A204.1 (cell line): ENCODE results near the gene LIPH.
"Not testable (repeated sequence)": the region's sequence is repeated elsewhere in the genome, so short reads cannot be mapped to it uniquely, and the experiment has no call there.

Source experiments
- FAIRE-seq: peaks from 2 replicates; lab custom pipeline; 2012; peaks lifted over from hg19 to GRCh38; lab: Jason Lieb, UNC

Gene LIPH

DNA sequence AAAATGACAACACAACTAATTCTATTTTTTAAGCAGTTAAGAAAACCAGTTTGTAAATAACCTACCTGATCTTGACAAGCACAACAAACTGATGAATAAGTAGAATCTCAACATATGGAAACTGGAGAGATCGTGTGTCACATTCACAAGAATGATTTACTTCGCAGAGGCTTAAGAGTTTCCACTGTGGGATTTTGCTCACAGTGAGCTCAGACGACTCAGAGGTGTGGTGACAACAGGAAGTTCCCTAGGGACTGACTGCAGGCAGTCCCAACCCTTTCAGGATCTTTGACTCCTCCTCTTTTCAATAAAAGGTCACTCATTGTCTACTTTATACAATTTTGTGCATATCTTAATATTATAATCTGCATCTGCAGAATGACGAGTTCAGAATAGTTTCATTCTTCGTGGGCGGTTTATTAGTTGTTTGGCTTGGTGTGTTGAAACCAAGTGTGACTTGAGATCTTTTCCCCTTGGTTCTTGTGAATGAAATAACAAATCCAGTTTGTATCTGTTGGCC is at the start of gene LIPH:
LIPH (minus strand) TSS at position 231 of the 520 bp plus-strand sequence; CDS start at position 114, 117 bp downstream.
- no peak for FAIRE-seq

DNA sequence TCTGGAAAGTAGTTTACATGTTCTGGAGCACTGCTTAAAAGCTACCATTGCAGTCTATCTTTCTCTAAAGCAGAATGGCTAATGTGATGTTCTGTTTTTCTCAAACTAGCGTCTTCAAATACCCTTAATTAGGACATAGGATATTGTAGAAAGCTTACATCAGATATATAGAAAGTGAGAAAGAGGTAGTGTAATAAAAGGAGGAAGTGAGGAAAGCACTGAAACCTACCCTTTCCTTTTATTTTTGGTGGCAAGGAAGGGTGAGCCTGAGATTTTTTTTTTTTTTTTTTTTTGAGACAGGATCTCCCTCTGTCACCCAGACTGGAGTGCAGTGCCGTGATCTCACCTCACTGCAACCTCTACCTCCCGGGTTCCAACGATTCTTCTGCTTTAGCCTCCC is 43.1 kb upstream of the LIPH start:
- no peak for FAIRE-seq

- no peak for FAIRE-seq
These were observed 41.7 kb upstream of the LIPH start for GRCh38 chr3:185594073-185594472.

- no peak for FAIRE-seq
These were observed 34.3 kb upstream of the LIPH start for GRCh38 chr3:185586686-185587039.

DNA sequence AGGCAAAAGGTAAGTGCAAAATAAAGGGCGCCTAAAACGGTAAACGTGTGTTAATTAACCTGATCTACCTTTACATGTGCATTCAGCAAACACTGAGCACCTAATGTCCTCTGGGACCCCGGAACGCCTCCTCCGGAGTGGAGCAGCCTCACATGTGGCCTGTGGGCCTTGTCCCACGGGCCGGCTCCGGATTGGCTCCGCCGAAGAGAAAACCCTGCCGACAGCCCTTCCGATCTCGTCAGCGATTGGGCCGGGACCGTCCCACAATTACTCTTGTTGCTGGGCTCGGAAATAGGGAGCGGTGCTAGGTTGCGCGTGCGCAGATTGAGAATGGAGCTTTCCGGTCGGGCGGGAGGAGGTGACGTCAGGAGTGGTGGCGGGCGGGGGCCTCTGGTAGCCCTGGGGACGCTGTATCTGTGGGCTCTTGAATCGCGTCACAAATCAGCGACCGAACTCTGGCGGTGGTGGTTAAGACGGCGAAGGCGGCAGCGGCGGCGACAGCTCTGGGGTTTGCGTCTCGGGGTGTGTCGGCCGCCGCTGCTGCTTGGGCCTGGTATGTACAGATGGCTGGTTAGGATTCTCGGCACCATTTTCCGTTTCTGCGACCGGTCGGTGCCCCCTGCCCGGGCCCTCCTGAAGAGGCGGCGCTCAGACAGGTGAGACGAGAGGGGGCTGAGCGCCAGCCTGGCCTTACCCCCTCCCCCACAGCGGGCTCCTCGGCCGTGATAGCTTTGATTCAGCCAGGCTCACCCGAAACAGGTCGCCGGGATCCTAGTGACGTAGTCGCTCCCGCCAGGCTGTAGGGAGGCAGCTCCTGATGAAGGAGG is 33.7 kb upstream of the LIPH start, which contains the start of gene SENP2:
SENP2 (plus strand) TSS at position 437 of the 827 bp plus-strand sequence; CDS start at position 556, 119 bp downstream.
- FAIRE-seq = peak; percentile 98

- no peak for FAIRE-seq
These were observed 33.1 kb upstream of the LIPH start for GRCh38 chr3:185585518-185585858.

- no peak for FAIRE-seq
These were observed 32.3 kb upstream of the LIPH start for GRCh38 chr3:185584686-185585085.

DNA sequence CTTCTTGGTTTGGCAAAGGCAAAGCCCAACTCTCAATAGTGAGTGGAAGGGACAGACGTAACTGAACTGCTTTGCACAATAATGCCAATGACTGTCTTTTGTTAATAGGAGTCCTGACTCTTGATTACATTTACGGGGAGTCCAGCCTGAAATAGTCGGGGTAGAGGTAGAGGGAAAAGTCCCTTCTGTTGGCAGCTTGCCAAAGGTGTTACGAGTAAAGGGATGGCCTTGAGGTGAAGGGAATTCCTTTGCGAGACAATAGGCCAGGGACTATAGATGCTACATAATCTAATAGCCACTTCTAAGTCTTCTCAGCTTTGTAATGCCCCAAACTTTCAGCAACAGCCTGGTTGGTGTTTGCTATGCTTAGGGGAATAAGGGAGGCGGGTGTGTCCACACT is 31.5 kb upstream of the LIPH start:
- no peak for FAIRE-seq

GRCh38 chr3:185582871-185583270 is 30.5 kb upstream of the LIPH start:
- no peak for FAIRE-seq

DNA sequence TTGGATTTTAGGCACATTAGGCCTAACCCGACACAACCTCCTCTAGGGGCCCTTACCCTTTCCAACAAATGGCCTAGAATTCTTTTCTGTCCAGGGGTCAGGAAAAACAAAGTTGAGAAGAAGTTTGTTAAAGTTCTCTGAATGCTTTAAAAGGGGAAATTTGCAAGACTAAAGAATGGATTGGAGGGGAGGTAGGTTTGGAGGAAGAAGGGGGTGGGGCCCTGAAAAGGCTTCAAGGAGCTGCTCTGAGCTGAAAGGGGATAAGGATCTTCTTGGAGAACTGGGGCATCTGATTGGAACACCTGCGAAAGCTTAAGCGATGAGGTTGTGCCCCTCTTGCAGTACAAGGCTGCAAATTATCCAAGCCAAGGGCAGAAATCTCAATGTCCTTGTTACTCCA is 29.8 kb upstream of the LIPH start:
- FAIRE-seq = no peak

- peak; percentile 55 for FAIRE-seq
These were observed 22.9 kb upstream of the LIPH start for GRCh38 chr3:185575108-185575869.

DNA sequence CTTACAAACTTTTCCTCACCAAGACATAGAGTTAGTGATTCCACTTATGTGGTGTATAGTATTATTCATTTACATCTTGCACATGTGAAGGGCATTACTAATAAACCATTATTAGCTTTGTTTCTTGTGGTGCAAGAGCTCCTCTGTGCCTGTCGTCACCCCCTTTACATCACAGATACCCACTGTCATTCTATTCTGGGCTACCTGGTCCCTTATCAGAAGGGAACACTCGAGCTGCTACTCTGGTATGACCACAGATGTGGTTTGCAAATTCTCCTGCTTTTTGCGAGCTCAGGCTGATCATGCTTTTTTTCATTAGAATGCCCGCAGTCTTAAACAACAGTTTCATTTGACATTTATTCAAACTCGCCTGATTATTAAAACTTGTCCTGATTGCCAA is 19.8 kb upstream of the LIPH start:
- no peak for FAIRE-seq

- no peak for FAIRE-seq
These were observed 9.6 kb upstream of the LIPH start for GRCh38 chr3:185561958-185562357.

- no peak for FAIRE-seq
These were observed 9.1 kb upstream of the LIPH start for GRCh38 chr3:185561374-185561943.

GRCh38 chr3:185560676-185561075 is 8.3 kb upstream of the LIPH start:
- no peak for FAIRE-seq

DNA sequence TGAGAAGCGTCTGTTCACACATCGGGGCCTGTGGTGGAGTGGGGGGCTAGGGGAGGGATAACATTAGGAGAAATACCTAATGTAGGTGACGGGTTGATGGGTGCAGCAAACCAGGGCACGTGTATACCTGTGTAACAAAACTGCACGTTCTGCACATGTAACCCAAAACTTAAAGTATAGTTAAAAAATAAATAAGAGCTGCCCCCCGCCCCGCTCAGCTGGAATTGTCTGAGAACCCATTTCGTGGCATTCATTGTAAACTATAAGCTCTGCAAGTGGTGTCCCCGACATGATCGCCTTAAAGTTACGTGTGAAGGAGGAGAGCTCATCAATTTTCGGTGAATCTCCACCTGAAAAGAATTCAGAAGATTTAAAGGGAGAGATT is 7.3 kb upstream of the LIPH start:
- FAIRE-seq = no peak

DNA sequence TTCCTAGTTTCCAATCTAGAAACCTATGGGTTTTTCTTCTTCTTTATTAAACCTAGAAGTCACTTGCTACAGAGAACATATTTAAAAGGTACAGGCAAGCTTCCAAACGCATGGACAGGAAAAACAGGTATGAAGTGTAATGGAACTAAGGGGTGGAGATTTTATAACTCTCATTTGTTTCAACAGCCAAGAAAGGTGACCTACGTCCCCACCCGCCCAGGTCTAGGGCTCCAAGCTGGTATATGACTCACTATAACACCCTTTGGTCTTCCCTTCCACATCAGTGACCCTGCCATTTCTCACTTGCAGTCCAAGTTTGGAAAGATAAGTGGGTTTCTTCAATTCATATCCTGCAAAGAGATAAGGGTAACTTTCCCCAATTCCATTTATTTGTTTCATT is 6.0 kb upstream of the LIPH start:
- no peak for FAIRE-seq

DNA sequence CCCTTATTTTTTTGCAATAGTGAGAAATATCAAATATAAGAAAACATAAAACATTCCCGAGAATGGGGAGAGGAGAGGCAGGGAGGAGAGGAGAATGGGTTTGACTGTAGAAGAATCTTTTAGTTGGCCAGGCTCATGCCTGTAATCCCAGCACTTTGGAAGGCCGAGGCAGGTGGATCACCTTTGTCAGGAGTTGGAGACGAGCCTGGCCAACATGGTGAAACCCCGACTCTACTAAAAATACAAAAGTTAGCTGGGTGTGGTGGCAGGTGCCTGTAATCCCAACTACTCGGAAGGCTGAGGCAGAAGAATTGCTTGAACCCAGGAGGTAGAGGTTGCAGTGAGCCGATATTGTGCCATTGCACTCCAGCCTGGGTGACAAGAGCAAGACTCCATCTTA is 4.3 kb upstream of the LIPH start:
- FAIRE-seq = not testable (repeated sequence)

- no peak for FAIRE-seq
These were observed 3.5 kb upstream of the LIPH start for GRCh38 chr3:185555860-185556347.

DNA sequence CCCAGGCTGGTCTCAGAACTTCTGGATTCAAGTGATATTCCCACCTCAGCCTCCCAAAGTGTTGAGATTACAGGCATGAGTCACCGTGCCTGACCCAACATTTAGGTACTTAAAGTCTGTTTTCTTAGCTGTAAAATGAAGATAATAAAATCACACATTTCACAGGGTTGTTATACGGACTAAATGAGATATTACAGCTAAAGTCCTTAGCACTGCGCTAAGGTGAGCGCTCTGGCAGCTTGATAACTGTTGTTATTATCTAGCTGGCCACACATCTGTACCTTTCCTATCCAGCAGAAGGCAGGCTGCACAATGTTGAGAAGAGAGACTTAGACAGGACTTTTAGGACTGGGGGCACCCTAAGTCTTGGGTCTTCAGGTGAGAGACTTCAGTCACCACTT is 2.7 kb upstream of the LIPH start:
- FAIRE-seq = no peak

DNA sequence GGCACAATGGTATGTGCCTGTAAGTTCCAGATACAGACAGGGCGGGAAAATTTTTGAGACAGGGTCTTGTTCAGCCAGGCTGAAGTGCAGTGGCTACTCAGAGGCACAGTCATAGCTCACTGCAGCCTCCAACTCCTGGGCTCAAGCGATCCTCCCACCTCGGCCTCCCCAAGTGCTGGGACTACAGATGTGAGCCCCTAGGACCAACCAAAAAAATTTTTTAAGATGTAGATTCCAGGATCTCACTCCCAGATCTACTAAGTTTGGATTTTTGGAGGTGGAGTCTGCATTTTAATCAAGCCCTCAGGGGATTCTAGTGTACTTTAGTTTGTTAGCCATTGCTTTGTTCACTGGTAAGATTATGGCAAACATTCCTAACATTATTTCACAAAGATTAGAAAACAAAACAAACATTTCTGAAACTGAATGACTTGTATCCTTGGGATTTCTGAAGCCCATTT is 2.7 kb downstream of the LIPH start:
- FAIRE-seq = no peak

DNA sequence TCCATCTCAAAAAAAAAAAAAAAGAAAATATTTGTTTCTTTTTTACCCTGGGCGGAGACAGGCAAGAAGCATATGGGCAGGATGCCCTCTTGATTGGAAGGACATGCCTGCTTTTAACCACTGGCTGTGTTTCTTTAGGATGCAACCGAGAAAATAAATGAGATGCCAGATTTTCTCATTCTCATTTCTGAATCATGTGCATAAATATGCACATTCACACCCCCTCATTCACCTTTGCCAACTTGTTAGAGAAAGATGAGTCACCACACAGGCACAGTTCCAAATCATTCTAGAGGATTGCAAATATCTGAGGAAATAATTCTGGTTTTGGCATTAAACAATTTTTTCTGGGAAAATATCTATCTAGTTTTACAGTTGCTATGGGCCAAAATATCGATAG is 3.3 kb downstream of the LIPH start:
- FAIRE-seq = no peak

DNA sequence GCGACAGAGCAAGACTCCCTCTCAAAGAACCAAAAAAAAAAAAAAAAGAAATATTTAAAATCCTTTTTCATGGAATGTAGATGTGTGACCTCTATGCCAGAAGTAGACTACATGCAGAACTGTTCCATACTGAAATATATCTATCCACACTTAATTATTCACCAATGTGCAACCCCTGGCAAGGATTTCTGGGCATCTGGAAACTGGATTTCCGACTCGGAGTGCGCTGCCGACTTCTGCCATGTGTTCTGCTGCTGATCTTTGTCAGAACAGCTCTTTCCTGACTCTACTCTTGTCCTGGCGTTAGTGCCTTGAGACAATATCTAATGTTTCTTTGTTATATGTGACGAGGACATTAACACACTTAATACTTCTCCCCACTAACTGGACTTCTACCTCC is 11.7 kb downstream of the LIPH start:
- no peak for FAIRE-seq
